ENCODE data around the gene RASGRP2. TPM values are rescaled to one million over a fixed set of nuclear protein-coding genes. Genes with fewer than 3 reads are reported as not detected.

The RASGRP2 gene
- total and polyA plus RNA-seq, 2 experiments from 2014 or later = 30.1 to 50.4 TPM

DNA sequence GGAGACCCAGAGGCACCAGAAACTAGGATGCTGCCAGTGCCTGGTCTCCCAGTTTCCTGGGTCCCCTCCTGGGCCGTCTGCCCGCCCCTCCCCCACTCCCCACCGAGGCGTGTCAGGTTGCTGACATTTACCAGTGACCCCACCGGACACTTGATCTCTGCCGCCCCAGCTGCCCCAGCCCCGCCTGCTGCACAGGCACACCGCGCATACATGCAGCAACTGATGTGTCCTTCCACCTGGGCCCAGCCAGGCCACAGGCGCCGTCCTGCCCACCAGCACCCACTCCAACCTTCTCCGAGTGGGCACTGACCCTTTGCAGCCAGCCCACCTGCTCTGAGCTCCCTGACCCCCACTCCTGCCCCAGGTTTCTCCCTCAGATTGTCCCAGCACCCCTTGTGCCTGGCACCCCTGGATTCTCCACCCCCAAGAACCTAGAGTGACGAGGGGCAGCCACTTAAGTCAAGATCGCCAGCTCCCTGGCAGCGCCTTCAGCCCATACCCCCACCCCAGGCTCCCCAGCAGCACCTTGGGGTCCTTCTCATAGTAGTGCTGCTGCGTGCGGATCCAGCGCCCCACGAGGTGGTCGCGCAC is 15.3 kb upstream of the RASGRP2 start:
- H3K4me2 ChIP-seq = peak overlapping the region; percentile 49; the same call in 1 of the 2 replicates
- DNase-seq (ENCODE audit: low spot score) (no peak), ATAC-seq (peak; percentile 2; the same call in 2 of the 3 replicates)
- peak overlapping the region; percentile 38; the same call in 1 of the 2 replicates for H3K4me3 ChIP-seq
- H3F3A ChIP-seq (replicated peaks; ENCODE audit: low read depth) = peaks cover 42% of the 10 kb centered on the region
- Mint-ChIP-seq H3K4me3 (peak overlapping the region; percentile 55; the same call in 2 of the 3 replicates), H3K27me3 (ENCODE audit: insufficient read depth, low read depth, poor library complexity) (peaks cover 32% of the 10 kb centered on the region), H3K27ac (no peak overlapping the region), H3K9me3 (no peaks in the 10 kb centered on the region; the same call in 1 of the 3 replicates), H3K4me1 (peaks cover 59% of the 10 kb centered on the region), H3K36me3 (ENCODE audit: low read depth) (peaks cover 20% of the 10 kb centered on the region)
- peaks cover 51% of the 10 kb centered on the region for H3K4me1 ChIP-seq (ENCODE audit: insufficient read depth)
- 0 out of 2 replicates have a peak, but pooled peaks cover 2% of the 10 kb centered on the region for H3K79me2 ChIP-seq (replicated peaks; ENCODE audit: insufficient read depth)
- TF ChIP-seq EZH2 (IDR thresholded peaks at IDR 0.05; ENCODE audit: low read depth, unreplicated experiment) (no peak), JUNB (IDR thresholded peaks at IDR 0.05; ENCODE audit: unreplicated experiment) (no peak), POLR2AphosphoS5 (IDR thresholded peaks at IDR 0.05; ENCODE audit: low read depth) (no peak), STAT1 (IDR thresholded peaks at IDR 0.05; ENCODE audit: unreplicated experiment) (no peak), ZNF114 (CRISPR knock-in tag; IDR thresholded peaks at IDR 0.05) (no peak), EZH2phosphoT487 (IDR thresholded peaks at IDR 0.05; ENCODE audit: unreplicated experiment) (no peak), CREB1 (CRISPR knock-in tag; IDR thresholded peaks at IDR 0.05; ENCODE audit: low read depth) (no peak), ZNF331 (CRISPR knock-in tag; IDR thresholded peaks at IDR 0.05; ENCODE audit: low read depth) (no peak), NANOG (IDR thresholded peaks at IDR 0.05; ENCODE audit: borderline replicate concordance) (no peak)
- TF ChIP-seq, protein P1, sequence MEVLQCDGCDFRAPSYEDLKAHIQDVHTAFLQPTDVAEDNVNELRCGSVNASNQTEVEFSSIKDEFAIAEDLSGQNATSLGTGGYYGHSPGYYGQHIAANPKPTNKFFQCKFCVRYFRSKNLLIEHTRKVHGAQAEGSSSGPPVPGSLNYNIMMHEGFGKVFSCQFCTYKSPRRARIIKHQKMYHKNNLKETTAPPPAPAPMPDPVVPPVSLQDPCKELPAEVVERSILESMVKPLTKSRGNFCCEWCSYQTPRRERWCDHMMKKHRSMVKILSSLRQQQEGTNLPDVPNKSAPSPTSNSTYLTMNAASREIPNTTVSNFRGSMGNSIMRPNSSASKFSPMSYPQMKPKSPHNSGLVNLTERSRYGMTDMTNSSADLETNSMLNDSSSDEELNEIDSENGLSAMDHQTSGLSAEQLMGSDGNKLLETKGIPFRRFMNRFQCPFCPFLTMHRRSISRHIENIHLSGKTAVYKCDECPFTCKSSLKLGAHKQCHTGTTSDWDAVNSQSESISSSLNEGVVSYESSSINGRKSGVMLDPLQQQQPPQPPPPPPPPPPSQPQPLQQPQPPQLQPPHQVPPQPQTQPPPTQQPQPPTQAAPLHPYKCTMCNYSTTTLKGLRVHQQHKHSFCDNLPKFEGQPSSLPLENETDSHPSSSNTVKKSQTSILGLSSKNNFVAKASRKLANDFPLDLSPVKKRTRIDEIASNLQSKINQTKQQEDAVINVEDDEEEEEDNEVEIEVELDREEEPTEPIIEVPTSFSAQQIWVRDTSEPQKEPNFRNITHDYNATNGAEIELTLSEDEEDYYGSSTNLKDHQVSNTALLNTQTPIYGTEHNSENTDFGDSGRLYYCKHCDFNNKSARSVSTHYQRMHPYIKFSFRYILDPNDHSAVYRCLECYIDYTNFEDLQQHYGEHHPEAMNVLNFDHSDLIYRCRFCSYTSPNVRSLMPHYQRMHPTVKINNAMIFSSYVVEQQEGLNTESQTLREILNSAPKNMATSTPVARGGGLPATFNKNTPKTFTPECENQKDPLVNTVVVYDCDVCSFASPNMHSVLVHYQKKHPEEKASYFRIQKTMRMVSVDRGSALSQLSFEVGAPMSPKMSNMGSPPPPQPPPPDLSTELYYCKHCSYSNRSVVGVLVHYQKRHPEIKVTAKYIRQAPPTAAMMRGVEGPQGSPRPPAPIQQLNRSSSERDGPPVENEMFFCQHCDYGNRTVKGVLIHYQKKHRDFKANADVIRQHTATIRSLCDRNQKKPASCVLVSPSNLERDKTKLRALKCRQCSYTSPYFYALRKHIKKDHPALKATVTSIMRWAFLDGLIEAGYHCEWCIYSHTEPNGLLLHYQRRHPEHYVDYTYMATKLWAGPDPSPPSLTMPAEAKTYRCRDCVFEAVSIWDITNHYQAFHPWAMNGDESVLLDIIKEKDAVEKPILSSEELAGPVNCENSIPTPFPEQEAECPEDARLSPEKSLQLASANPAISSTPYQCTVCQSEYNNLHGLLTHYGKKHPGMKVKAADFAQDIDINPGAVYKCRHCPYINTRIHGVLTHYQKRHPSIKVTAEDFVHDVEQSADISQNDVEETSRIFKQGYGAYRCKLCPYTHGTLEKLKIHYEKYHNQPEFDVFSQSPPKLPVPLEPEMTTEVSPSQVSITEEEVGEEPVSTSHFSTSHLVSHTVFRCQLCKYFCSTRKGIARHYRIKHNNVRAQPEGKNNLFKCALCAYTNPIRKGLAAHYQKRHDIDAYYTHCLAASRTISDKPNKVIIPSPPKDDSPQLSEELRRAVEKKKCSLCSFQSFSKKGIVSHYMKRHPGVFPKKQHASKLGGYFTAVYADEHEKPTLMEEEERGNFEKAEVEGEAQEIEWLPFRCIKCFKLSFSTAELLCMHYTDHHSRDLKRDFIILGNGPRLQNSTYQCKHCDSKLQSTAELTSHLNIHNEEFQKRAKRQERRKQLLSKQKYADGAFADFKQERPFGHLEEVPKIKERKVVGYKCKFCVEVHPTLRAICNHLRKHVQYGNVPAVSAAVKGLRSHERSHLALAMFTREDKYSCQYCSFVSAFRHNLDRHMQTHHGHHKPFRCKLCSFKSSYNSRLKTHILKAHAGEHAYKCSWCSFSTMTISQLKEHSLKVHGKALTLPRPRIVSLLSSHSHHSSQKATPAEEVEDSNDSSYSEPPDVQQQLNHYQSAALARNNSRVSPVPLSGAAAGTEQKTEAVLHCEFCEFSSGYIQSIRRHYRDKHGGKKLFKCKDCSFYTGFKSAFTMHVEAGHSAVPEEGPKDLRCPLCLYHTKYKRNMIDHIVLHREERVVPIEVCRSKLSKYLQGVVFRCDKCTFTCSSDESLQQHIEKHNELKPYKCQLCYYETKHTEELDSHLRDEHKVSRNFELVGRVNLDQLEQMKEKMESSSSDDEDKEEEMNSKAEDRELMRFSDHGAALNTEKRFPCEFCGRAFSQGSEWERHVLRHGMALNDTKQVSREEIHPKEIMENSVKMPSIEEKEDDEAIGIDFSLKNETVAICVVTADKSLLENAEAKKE (CRISPR knock-in tag; IDR thresholded peaks at IDR 0.05) = no peak
- TF ChIP-seq, protein P2, sequence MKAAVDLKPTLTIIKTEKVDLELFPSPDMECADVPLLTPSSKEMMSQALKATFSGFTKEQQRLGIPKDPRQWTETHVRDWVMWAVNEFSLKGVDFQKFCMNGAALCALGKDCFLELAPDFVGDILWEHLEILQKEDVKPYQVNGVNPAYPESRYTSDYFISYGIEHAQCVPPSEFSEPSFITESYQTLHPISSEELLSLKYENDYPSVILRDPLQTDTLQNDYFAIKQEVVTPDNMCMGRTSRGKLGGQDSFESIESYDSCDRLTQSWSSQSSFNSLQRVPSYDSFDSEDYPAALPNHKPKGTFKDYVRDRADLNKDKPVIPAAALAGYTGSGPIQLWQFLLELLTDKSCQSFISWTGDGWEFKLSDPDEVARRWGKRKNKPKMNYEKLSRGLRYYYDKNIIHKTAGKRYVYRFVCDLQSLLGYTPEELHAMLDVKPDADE (IDR thresholded peaks at IDR 0.05) = no peak
- TF ChIP-seq, protein P3, sequence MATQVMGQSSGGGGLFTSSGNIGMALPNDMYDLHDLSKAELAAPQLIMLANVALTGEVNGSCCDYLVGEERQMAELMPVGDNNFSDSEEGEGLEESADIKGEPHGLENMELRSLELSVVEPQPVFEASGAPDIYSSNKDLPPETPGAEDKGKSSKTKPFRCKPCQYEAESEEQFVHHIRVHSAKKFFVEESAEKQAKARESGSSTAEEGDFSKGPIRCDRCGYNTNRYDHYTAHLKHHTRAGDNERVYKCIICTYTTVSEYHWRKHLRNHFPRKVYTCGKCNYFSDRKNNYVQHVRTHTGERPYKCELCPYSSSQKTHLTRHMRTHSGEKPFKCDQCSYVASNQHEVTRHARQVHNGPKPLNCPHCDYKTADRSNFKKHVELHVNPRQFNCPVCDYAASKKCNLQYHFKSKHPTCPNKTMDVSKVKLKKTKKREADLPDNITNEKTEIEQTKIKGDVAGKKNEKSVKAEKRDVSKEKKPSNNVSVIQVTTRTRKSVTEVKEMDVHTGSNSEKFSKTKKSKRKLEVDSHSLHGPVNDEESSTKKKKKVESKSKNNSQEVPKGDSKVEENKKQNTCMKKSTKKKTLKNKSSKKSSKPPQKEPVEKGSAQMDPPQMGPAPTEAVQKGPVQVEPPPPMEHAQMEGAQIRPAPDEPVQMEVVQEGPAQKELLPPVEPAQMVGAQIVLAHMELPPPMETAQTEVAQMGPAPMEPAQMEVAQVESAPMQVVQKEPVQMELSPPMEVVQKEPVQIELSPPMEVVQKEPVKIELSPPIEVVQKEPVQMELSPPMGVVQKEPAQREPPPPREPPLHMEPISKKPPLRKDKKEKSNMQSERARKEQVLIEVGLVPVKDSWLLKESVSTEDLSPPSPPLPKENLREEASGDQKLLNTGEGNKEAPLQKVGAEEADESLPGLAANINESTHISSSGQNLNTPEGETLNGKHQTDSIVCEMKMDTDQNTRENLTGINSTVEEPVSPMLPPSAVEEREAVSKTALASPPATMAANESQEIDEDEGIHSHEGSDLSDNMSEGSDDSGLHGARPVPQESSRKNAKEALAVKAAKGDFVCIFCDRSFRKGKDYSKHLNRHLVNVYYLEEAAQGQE (IDR thresholded peaks at IDR 0.05; ENCODE audit: unreplicated experiment) = no peak
- TF ChIP-seq, protein P4, sequence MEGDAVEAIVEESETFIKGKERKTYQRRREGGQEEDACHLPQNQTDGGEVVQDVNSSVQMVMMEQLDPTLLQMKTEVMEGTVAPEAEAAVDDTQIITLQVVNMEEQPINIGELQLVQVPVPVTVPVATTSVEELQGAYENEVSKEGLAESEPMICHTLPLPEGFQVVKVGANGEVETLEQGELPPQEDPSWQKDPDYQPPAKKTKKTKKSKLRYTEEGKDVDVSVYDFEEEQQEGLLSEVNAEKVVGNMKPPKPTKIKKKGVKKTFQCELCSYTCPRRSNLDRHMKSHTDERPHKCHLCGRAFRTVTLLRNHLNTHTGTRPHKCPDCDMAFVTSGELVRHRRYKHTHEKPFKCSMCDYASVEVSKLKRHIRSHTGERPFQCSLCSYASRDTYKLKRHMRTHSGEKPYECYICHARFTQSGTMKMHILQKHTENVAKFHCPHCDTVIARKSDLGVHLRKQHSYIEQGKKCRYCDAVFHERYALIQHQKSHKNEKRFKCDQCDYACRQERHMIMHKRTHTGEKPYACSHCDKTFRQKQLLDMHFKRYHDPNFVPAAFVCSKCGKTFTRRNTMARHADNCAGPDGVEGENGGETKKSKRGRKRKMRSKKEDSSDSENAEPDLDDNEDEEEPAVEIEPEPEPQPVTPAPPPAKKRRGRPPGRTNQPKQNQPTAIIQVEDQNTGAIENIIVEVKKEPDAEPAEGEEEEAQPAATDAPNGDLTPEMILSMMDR (conservative IDR thresholded peaks at IDR 0.05; ENCODE audit: low read depth in 2 of 2) = no peak
- H3K27ac ChIP-seq (ENCODE audit: low read depth) = 0 out of 2 replicates have a peak overlapping the region, but pooled peaks have one; percentile 50
- H3K9me2 ChIP-seq (ENCODE audit: insufficient read depth) = no peaks in the 10 kb centered on the region
- peaks cover 8% of the 10 kb centered on the region; the same call in 1 of the 2 replicates for H4K20me1 ChIP-seq (replicated peaks; ENCODE audit: insufficient read depth)
- H3K36me3 ChIP-seq (ENCODE audit: insufficient read depth) = no peaks in the 10 kb centered on the region
- no peak overlapping the region for H2AFZ ChIP-seq
- H3K27me3 ChIP-seq (ENCODE audit: insufficient read depth) = no peaks in the 10 kb centered on the region

Measured in GM23338 (cell line).